Progenitor cell of endocrine pancreas (in vitro differentiated cells): Measurements from ENCODE around the gene PTGFRN. TPM values are rescaled to one million over a fixed set of nuclear protein-coding genes. Genes with fewer than 3 reads are reported as not detected.
A peak's percentile ranks its signal among the peaks of the same experiment; 100 is the strongest.

ENCODE experiments used
- DNase-seq: peaks from one replicate; pipeline ENCODE4 v3.0.0; 2021; ENCODE audit warnings: low spot score; ENCODE audit not compliant: unreplicated experiment
- H3K27ac Mint-ChIP-seq: 2 replicates; pipeline ENCODE4 v1.8.0; 2021; ENCODE audit warnings: mild to moderate bottlenecking, moderate library complexity, mixed read lengths
- H3K27me3 Mint-ChIP-seq: 2 replicates; pipeline ENCODE4 v1.8.0; 2021; ENCODE audit warnings: mixed read lengths
- H3K36me3 Mint-ChIP-seq: 2 replicates; pipeline ENCODE4 v1.8.0; 2022; ENCODE audit warnings: mixed read lengths; ENCODE audit not compliant: insufficient read depth
- H3K4me1 Mint-ChIP-seq: 2 replicates; pipeline ENCODE4 v1.8.0; 2021; ENCODE audit warnings: low read depth, mixed read lengths
- H3K4me3 Mint-ChIP-seq: 2 replicates; pipeline ENCODE4 v1.8.0; 2021; ENCODE audit warnings: low read depth, mild to moderate bottlenecking, moderate library complexity, mixed read lengths
- H3K9me3 Mint-ChIP-seq: 2 replicates; pipeline ENCODE4 v1.8.0; 2021; ENCODE audit warnings: low read depth, mixed read lengths
- total RNA-seq: library from RNA; stranded (reverse); gene quantifications from 2 replicates; pipeline ENCODE4 v1.2.1, GENCODE V29; 2021
- TF ChIP-seq, protein P1 (sequence below): fragments of 200-600 bp; sonication (generic); IDR thresholded peaks from one replicate; pipeline ENCODE4 v1.5.0; 2021; ENCODE audit warnings: antibody characterized with exemption, mild to moderate bottlenecking; ENCODE audit not compliant: unreplicated experiment

Gene PTGFRN
- total RNA-seq, 1 donor from 2014 or later = 42.9 TPM

- TF ChIP-seq, protein P1, sequence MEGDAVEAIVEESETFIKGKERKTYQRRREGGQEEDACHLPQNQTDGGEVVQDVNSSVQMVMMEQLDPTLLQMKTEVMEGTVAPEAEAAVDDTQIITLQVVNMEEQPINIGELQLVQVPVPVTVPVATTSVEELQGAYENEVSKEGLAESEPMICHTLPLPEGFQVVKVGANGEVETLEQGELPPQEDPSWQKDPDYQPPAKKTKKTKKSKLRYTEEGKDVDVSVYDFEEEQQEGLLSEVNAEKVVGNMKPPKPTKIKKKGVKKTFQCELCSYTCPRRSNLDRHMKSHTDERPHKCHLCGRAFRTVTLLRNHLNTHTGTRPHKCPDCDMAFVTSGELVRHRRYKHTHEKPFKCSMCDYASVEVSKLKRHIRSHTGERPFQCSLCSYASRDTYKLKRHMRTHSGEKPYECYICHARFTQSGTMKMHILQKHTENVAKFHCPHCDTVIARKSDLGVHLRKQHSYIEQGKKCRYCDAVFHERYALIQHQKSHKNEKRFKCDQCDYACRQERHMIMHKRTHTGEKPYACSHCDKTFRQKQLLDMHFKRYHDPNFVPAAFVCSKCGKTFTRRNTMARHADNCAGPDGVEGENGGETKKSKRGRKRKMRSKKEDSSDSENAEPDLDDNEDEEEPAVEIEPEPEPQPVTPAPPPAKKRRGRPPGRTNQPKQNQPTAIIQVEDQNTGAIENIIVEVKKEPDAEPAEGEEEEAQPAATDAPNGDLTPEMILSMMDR = no peak
- Mint-ChIP-seq H3K36me3 (no peaks in the 10 kb centered on the region), H3K9me3 (no peaks in the 10 kb centered on the region)
Measured at GRCh38 chr1:116910379-116911187, 867 bp downstream of the PTGFRN start.

GRCh38 chr1:116911188-116911553 is 1.5 kb downstream of the PTGFRN start:
- Mint-ChIP-seq H3K36me3 (no peaks in the 10 kb centered on the region), H3K9me3 (no peaks in the 10 kb centered on the region), H3K4me1 (peaks cover 10% of the 10 kb centered on the region), H3K4me3 (no peak overlapping the region), H3K27ac (no peak overlapping the region), H3K27me3 (peaks cover 11% of the 10 kb centered on the region)
- TF ChIP-seq, protein P1 = no peak
- DNase-seq = no peak

More at GRCh38 chr1:116910379-116911187, 867 bp downstream of the PTGFRN start:
- no peak overlapping the region for H3K27ac Mint-ChIP-seq
- H3K4me3 Mint-ChIP-seq = no peak overlapping the region
- H3K27me3 Mint-ChIP-seq = peaks cover 11% of the 10 kb centered on the region
- H3K4me1 Mint-ChIP-seq = peaks cover 6% of the 10 kb centered on the region
- peak; percentile 21 for DNase-seq

- no peaks in the 10 kb centered on the region for H3K9me3 Mint-ChIP-seq
- H3K36me3 Mint-ChIP-seq = no peaks in the 10 kb centered on the region
- H3K4me3 Mint-ChIP-seq = no peak overlapping the region
- peaks cover 10% of the 10 kb centered on the region for H3K4me1 Mint-ChIP-seq
- no peak for DNase-seq
- TF ChIP-seq, protein P1 = no peak
- H3K27ac Mint-ChIP-seq = no peak overlapping the region
- peaks cover 9% of the 10 kb centered on the region for H3K27me3 Mint-ChIP-seq
Measured at GRCh38 chr1:116911779-116912469, 2.2 kb downstream of the PTGFRN start.

DNA sequence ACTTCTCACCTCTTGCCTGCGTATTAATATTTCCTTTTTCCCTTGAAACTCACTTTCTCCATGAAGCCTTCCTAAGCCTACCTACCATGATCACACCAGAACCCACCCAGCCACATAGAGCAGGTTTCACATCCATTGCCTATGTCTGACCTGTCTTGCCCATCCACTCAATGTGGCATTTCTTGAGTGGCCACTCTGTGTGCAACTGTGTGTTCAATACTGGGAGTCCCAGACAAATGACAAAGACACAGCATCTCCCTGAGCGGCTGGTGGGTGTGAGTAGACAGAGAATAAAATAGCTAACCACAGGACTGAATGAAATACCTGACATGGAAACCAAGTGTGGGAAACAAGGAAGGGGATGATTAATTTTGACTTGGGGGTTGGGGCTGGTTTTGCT is 3.1 kb downstream of the PTGFRN start:
- Mint-ChIP-seq H3K36me3 (no peaks in the 10 kb centered on the region), H3K4me1 (peaks cover 10% of the 10 kb centered on the region), H3K27me3 (peaks cover 5% of the 10 kb centered on the region), H3K9me3 (no peaks in the 10 kb centered on the region), H3K4me3 (no peak overlapping the region), H3K27ac (no peak overlapping the region)
- TF ChIP-seq, protein P1 = no peak
- DNase-seq = no peak

DNA sequence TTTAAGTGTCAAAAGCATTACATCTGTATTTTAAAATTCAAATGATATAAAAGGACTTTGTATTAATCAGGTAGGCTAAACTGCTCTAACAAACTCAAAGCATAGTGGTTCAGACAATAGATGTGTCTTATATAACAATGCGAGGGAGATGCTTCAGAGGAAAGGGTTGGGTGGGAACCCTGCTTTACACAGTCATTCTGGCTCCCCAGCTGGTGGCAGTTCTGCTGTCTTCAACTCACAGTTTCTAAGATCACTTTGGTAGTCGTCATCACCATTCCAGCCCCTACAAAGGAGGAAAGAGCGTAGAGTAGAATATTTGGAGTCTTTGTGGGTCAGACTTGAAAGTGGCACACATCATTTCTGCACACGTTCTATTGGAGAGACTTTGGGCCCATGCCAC is 4.2 kb downstream of the PTGFRN start:
- H3K36me3 Mint-ChIP-seq = no peaks in the 10 kb centered on the region
- DNase-seq = no peak
- no peak overlapping the region for H3K4me3 Mint-ChIP-seq
- H3K27me3 Mint-ChIP-seq = peaks cover under 1% of the 10 kb centered on the region
- H3K27ac Mint-ChIP-seq = no peak overlapping the region
- TF ChIP-seq, protein P1 = no peak
- no peaks in the 10 kb centered on the region for H3K9me3 Mint-ChIP-seq
- H3K4me1 Mint-ChIP-seq = peaks cover 10% of the 10 kb centered on the region
